DMS153 treated with DMSO at 0.1 percent for 48 hours (cell line): Measurements from ENCODE around the gene KRTAP10-12.

Experiments used
- DNase-seq: peaks from one replicate; lab custom pipeline; 2025; ENCODE audit not compliant: unreplicated experiment; lab: John Stamatoyannopoulos, UW

KRTAP10-12 gene

GRCh38 chr21:44730951-44731579, 34.1 kb downstream of the KRTAP10-12 start:
- DNase-seq = no peak

DNA sequence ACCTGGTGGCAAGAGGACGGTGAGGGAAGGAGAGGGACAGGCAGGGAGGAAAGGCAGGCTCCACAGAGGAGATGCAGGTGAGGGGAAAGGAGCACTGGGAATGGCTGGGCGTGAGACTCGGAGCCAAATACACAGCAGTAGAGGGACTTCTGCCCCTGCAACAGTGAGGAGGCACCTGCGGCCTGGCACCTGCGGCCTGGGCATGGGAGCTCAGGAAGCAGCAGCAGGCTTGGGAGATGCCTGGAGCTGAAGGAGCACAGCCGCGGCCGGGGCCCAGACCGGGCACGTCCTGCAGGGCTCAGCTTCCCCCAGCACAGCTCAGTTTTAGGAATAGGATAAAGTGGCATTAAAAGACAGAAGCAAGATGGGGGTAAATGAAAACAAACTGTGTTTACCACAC, 35.3 kb downstream of the KRTAP10-12 start:
- no peak for DNase-seq

DNA sequence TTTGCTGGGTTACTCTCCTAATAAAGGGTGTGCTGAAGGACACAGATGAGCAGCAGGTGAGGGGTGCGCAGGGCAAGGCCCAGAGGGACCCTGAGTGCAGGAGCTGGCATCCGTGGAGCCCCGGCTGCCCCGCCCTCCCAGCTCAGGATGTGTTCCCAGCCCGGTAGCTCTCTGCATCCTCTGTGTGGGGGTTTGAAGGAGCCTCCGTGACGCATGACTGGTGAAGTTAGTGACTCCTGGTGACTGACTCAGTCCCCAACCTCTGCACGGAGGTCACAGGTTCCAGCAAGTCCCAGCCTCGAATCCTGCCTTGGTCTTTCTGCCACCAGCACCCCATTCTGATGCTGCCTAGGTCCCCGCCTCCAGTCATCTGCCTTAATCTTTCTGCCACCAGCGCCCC, 36.0 kb downstream of the KRTAP10-12 start:
- no peak for DNase-seq

- no peak for DNase-seq
These were observed 37.2 kb downstream of the KRTAP10-12 start for GRCh38 chr21:44734026-44734745.

DNA sequence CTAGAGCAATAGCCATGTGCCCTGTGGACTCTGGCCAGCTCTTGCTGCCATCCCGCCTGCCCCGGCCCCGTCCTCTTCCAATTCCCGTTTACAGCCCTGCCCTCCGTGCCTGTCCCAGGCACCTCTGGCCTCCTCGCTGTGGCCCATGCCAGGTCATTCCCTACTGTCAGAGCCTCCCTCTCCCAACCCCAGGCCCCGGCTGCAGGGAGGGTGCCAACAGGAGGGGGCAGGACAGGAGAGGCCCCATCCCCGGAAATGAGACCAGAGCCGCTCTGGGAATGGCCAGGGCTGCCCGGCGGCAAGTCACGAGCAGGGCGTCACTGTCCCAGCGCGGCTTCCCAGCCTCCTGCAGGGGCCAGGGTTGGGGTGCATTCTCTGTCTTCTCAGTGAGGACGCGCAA, 37.9 kb downstream of the KRTAP10-12 start:
- no peak for DNase-seq

DNA sequence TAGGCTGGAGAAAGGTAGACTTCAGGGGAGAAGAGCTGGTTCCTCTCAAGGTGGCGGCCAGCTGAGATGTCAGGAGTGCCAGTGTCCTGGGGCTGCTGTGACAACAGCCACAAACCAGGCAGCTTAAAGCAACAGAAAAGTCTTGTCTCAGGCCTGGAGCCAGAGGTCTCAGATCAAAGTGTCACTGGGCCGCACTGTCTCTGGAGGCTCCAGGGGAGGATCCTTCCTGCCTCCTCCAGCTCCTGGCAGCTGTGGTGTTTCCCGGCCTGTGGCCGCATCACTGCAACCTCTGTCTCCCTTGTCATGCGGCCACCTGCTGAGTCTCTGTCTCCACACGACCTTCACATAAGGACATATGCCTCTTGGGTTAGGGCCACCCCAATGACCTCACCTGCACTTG, 38.8 kb downstream of the KRTAP10-12 start:
- no peak for DNase-seq

GRCh38 chr21:44736291-44737004, 39.5 kb downstream of the KRTAP10-12 start:
- DNase-seq = peak; percentile 83

DNA sequence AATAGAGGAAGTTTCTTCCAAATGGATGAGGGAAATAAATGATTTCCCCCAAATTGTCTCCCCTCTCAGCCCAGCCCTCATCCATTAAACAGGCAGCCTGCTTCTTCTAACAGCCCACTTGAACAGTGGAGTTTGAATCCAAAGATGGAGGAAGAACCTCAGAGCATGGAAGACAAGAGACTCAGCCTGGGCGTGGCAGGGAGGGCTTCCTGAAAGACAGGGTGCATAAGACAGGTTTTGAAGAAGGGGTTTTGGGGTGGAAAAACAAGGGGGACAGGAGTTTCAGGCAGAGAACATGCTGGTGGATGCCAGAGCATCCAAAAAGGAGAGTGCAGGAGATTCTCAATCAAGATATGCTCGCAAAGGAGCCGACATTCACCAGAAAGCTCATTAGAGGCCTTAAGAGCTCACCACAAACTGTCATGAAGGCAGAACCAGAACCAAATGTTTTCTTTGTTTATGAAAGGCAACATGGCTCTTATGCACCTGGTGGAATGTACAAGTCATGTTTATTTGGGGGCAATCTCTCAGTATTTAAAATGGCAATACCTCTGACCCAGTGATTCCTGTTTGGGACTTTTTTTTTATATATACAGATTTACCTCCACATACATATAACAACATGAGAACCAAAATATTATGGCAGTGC, 40.9 kb downstream of the KRTAP10-12 start:
- no peak for DNase-seq

DNA sequence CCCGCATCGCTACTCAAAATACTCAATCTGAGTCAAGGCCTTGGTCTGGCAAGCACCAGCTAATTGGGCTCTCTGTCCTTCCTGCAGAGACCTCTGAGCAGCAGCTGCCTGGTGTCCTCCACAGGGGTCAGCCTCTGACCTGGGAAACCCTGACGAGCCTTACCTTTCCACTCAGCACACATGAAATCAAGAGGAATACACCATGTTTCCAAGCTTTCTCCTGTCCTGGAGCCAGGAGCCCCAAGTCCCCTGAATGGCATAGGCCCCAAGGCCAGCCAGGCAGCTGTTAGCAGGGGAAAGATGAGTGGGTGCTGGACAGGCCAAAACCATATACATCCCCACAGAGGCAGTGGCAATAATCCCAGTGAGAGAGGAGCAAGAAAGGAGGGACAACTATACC, 41.6 kb downstream of the KRTAP10-12 start:
- DNase-seq = no peak

GRCh38 chr21:44739316-44739715, 42.3 kb downstream of the KRTAP10-12 start:
- no peak for DNase-seq

- DNase-seq = no peak
These were observed 43.8 kb downstream of the KRTAP10-12 start for GRCh38 chr21:44740742-44741141.

DNA sequence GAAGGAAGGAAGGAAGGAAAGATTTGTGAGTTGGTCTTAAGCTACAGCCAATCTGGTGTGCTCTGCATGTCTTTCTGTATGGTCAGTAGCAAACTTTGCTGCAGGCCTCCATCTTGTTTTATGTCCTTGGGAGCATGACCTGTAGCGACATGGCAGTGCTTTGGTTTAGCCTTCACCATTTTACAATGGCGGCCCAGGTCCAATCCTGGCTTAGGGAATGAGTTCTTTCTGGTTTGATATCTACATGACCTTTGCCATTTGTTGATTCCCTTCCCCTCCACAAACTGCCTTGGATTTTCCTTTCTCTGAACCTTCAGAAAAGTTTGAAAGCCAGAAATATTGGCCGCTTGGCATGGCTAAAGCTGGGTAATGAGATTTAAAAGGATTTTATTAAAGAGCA, 44.9 kb downstream of the KRTAP10-12 start:
- DNase-seq = no peak

GRCh38 chr21:44742418-44743153, 45.6 kb downstream of the KRTAP10-12 start:
- peak; percentile 57 for DNase-seq
